Brain microvascular endothelial cell (primary cell): ENCODE data around the gene AMER3.

ENCODE experiments used
- DNase-seq: peaks from one replicate; pipeline ENCODE4 v3.0.0-alpha.2; 2020
- H3K27ac ChIP-seq: fragments of 250-450 bp; sonication (Bioruptor Pico); 2 replicates; pipeline ENCODE4 v1.5.1; 2020; ENCODE audit warnings: mild to moderate bottlenecking, moderate library complexity
- H3K27me3 ChIP-seq: fragments of 250-450 bp; sonication (Bioruptor Pico); replicated peaks from 2 replicates; pipeline ENCODE4 v1.5.1; 2020; ENCODE audit warnings: mild to moderate bottlenecking
- H3K36me3 ChIP-seq: fragments of 250-450 bp; sonication (Bioruptor Pico); replicated peaks from 2 replicates; pipeline ENCODE4 v1.5.1; 2020; ENCODE audit warnings: mild to moderate bottlenecking
- H3K4me3 ChIP-seq: 2 replicates; pipeline ENCODE4 v1.5.1; 2011; ENCODE audit warnings: low read depth, mild to moderate bottlenecking, control low read depth, low read length, moderate library complexity
- in situ Hi-C: cut with HindIII; loops from 2 replicates; pipeline ENCODE4 v1.10.0; 2017; ENCODE audit warnings: low sequenced_read_pairs, low pct_ligation_motif_present
- TF ChIP-seq, protein P1 (sequence below): IDR thresholded peaks from 2 replicates; pipeline ENCODE4 v1.5.1; 2011; ENCODE audit warnings: low read depth, mild to moderate bottlenecking, moderate library complexity, low read length, control low read depth, inconsistent platforms; ENCODE audit errors: missing control alignments

The AMER3 gene

DNA sequence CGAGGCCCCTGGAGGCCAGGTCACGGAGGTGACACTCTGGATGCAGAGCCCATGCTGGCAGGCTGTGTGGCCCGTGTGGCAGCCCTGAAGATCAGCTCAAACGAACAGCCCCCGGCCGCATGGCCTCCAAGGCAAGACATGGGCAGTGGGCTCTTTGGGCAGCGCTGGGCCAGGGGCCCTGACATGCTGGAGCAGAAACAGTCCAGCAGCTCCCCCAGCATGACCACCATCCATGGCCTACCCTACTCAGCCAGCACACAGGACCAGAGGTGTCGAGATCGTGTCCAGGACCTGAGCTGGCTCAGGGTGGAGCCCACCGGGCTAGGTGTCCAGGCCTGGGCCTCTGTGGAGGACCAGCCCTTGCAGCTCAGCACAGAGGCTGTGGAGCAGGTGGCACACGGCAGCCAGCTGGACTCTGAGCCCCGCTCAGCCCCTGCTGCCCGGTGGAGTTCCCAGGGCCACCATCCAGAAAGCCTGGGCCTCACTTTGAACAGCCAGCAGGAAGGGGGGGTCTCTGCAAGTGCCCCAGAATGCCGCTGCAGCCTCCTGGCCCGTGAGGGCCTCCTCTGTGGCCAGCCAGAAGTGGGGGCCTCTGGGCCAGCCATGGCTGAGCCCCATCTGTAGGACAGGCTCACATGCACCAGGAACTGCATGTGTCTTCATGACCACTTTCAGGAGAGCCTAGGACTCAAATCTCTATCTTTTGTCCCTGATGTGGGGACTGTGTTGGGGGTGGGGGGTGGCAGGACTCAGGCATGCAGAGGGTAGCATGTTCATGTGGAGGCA is 8.9 kb downstream of the AMER3 start:
- Histone ChIP-seq H3K36me3 (no peaks in the 10 kb centered on the region), H3K27me3 (no peaks in the 10 kb centered on the region), H3K4me3 (no peak overlapping the region), H3K27ac (no peak overlapping the region)
- TF ChIP-seq, protein P1, sequence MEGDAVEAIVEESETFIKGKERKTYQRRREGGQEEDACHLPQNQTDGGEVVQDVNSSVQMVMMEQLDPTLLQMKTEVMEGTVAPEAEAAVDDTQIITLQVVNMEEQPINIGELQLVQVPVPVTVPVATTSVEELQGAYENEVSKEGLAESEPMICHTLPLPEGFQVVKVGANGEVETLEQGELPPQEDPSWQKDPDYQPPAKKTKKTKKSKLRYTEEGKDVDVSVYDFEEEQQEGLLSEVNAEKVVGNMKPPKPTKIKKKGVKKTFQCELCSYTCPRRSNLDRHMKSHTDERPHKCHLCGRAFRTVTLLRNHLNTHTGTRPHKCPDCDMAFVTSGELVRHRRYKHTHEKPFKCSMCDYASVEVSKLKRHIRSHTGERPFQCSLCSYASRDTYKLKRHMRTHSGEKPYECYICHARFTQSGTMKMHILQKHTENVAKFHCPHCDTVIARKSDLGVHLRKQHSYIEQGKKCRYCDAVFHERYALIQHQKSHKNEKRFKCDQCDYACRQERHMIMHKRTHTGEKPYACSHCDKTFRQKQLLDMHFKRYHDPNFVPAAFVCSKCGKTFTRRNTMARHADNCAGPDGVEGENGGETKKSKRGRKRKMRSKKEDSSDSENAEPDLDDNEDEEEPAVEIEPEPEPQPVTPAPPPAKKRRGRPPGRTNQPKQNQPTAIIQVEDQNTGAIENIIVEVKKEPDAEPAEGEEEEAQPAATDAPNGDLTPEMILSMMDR, result no peak
- DNase-seq, result no peak
- in situ Hi-C loops, result no loop called here

DNA sequence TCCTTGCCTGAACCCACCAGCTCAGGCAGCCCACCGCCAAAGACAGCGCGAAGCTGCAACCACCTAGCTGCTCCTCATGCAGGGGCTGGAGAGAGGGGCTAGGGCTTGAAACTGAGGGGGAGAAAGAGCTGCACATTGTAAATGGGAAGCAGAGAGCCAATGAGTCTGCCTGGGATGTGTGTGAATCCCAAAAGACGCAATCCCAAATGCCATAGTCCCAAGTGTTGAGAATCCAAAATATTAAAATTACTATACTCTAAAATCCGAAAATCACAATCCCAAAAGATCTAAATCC is 9.4 kb downstream of the AMER3 start:
- in situ Hi-C loops, result no loop called here
- Histone ChIP-seq H3K27ac (no peak overlapping the region), H3K36me3 (no peaks in the 10 kb centered on the region), H3K4me3 (no peak overlapping the region), H3K27me3 (no peaks in the 10 kb centered on the region)
- TF ChIP-seq, protein P1, result no peak
- no peak for DNase-seq

DNA sequence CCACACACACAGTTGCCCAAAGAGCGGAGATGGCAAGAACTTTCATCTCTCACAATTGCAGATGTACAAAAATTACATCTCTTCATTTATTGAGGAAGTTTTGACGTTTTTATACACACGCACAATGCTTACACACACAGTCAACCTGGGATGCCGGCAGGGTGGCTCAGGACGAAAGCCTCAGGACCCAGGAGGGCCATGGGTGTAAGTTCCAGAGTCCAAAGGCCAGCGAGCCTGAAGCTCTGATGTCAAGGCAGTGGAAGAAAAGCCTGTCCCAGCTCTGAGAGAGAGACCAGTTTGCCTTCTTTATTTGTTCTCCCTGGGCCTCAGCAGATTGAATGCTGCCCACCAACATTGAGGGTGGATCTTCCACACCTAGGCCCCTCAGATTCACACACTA is 10.1 kb downstream of the AMER3 start:
- H3K27ac ChIP-seq, result no peak overlapping the region
- no peaks in the 10 kb centered on the region for H3K27me3 ChIP-seq
- DNase-seq, result no peak
- H3K4me3 ChIP-seq, result no peak overlapping the region
- no peaks in the 10 kb centered on the region for H3K36me3 ChIP-seq
- in situ Hi-C loops, result no loop called here
- TF ChIP-seq, protein P1, result no peak

DNA sequence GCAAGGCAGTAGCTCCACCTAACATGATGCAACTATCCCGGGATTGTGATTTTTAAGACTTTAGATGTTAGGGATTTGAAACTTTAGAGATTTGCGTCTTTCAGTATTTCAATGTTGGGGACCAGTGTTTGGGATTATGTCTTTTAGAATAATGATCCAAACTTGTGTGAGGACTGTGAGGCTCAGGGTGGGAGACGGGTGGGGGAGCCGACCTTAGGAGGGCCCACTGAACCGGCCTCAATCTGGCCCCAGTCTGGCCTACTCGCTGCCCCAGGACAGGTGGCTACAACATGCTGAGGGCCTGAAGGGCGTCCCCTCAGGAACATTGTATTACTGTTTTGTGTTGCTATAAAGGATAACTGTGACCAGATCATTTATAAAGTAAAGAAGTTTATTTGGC is 10.7 kb downstream of the AMER3 start:
- no peaks in the 10 kb centered on the region for H3K36me3 ChIP-seq
- no peak overlapping the region for H3K4me3 ChIP-seq
- TF ChIP-seq, protein P1, result no peak
- H3K27ac ChIP-seq, result no peak overlapping the region
- no peaks in the 10 kb centered on the region for H3K27me3 ChIP-seq
- in situ Hi-C loops, result no loop called here
- DNase-seq, result no peak

DNA sequence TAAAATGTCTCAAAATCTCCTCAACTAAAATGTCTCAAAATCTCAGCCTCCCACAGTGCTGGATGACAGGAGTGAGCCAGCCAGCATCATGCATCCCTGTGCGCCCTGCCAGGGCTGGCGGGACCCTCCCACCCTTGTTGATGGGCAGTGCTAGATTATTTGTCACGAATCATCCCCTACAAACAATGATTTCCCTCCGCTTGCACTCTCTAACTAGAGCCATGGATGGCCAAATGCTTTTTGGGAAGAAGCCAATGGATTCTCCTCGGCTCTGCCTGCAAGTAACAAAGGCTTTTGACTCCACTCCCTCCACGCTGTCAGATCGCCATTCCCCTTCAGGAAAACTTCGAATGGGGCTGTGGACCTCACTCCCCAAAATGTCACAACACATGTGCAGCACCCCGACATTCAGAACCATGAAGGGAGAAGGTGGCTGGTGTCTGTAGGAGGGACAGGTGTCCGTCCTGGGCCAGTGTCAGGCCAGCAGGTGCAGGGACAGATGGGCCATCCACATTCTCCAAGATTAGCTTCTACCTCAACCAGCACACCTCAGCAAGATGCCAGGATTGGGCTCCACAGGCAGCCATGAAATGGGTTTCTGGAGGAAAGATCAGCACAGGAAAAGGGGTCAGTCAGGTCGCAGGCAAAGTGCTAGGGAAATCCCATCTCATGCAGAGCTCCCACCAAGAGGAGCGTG is 11.5 kb downstream of the AMER3 start:
- Histone ChIP-seq H3K27me3 (no peaks in the 10 kb centered on the region), H3K4me3 (no peak overlapping the region), H3K36me3 (no peaks in the 10 kb centered on the region), H3K27ac (no peak overlapping the region)
- DNase-seq, result no peak
- in situ Hi-C loops, result no loop called here
- TF ChIP-seq, protein P1, result no peak
